ENCODE data around the gene TSPAN18.

DNA sequence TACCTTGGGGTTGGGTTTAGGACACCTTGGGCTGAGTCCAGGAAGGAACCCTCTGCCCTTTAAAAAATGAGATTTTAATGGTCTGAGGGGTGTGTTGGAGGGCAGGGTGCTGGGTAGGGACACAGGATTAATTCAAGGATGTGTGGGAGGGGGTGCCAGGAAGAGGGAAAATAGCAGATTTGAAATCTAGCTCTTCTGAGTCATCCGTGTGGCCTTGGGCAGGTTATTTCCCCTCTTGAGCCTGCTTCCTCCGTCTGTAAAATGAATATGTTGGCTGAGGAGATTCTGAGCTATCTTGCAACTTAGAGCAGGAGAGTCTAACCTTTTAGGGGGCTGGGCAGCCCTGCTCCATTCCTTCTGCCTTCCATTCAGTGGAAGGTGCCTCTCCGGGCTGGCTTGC, 3.0 kb downstream of the TSPAN18 start:
- TF ChIP-seq CTCF (conservative IDR thresholded peaks at IDR 0.05; ENCODE audit: low read depth, low read length) (no peak), EZH2 (IDR thresholded peaks at IDR 0.05; ENCODE audit: borderline replicate concordance, low read depth, low read length, poor library complexity, severe bottlenecking) (no peak)

Measured in A673 (cell line).